GM12892 (cell line): ENCODE data around the gene RPS3.

Experiments
- POLR2A ChIP-seq: IDR thresholded peaks from 2 replicates; pipeline ENCODE4 v1.6.1; 2011; ENCODE audit warnings: low read depth, low read length, control low read depth
- POLR2AphosphoS5 ChIP-seq: IDR thresholded peaks from 2 replicates; pipeline ENCODE4 v1.6.1; 2011; ENCODE audit warnings: low read depth, low read length, control low read depth
- TAF1 ChIP-seq: IDR thresholded peaks from 2 replicates; pipeline ENCODE4 v1.6.1; 2011; ENCODE audit warnings: low read depth, mild to moderate bottlenecking, control low read depth, low read length, borderline replicate concordance

- TF ChIP-seq POLR2A (no peak), TAF1 (no peak), POLR2AphosphoS5 (no peak)
Measured at GRCh38 chr11:75429641-75429901, 30.3 kb downstream of the RPS3 start.
